ENCODE data around the gene DENND1A. TPM values are rescaled to one million over a fixed set of nuclear protein-coding genes. Genes with fewer than 3 reads are reported as not detected.

The DENND1A gene
- polyA plus RNA-seq, 1 experiment = 16.2 TPM

- TF ChIP-seq CTCF (IDR thresholded peaks at IDR 0.05; ENCODE audit: low read depth, low read length) = no peak
- Histone ChIP-seq H3K9me3 (ENCODE audit: control insufficient read depth, insufficient read depth, low read length) (no peaks in the 10 kb centered on the region), H3K4me3 (ENCODE audit: low read depth, low read length) (no peak overlapping the region), H3K27ac (ENCODE audit: low read depth, low read length) (no peak overlapping the region), H3K27me3 (ENCODE audit: control insufficient read depth, insufficient read depth, low read length) (no peaks in the 10 kb centered on the region)
- POLR2A ChIA-PET = no interaction called here
- CTCF ChIA-PET = no interaction called here
- DNase-seq (ENCODE audit: low read depth, low spot score) = no peak
These were observed 58.1 kb downstream of the DENND1A start for GRCh38 chr9:123871781-123872180.

GRCh38 chr9:123868002-123868401 is 61.9 kb downstream of the DENND1A start:
- no peak for DNase-seq (ENCODE audit: low read depth, low spot score)
- no peak overlapping the region for H3K27ac ChIP-seq (ENCODE audit: low read depth, low read length)
- H3K27me3 ChIP-seq (ENCODE audit: control insufficient read depth, insufficient read depth, low read length) = no peaks in the 10 kb centered on the region
- no peak for TF ChIP-seq CTCF (IDR thresholded peaks at IDR 0.05; ENCODE audit: low read depth, low read length)
- H3K4me3 ChIP-seq (ENCODE audit: low read depth, low read length) = no peak overlapping the region
- no peaks in the 10 kb centered on the region for H3K9me3 ChIP-seq (ENCODE audit: control insufficient read depth, insufficient read depth, low read length)
- CTCF ChIA-PET = no interaction called here
- POLR2A ChIA-PET = no interaction called here

GRCh38 chr9:123867034-123867433 is 62.9 kb downstream of the DENND1A start:
- H3K27me3 ChIP-seq (ENCODE audit: control insufficient read depth, insufficient read depth, low read length) = no peaks in the 10 kb centered on the region
- H3K9me3 ChIP-seq (ENCODE audit: control insufficient read depth, insufficient read depth, low read length) = no peaks in the 10 kb centered on the region
- no peak overlapping the region for H3K4me3 ChIP-seq (ENCODE audit: low read depth, low read length)
- POLR2A ChIA-PET = interaction anchor here (0.6 kb wide), 1 partner anchor 63 kb away, joined by 3 read pairs; no protein-coding TSS in a partner anchor
- CTCF ChIA-PET = no interaction called here
- TF ChIP-seq CTCF (IDR thresholded peaks at IDR 0.05; ENCODE audit: low read depth, low read length) = no peak
- H3K27ac ChIP-seq (ENCODE audit: low read depth, low read length) = no peak overlapping the region
- no peak for DNase-seq (ENCODE audit: low read depth, low spot score)

GRCh38 chr9:123866497-123866896 is 63.4 kb downstream of the DENND1A start:
- ChIA-PET POLR2A (no interaction called here), CTCF (no interaction called here)
- no peak overlapping the region for H3K27ac ChIP-seq (ENCODE audit: low read depth, low read length)
- no peaks in the 10 kb centered on the region for H3K27me3 ChIP-seq (ENCODE audit: control insufficient read depth, insufficient read depth, low read length)
- no peaks in the 10 kb centered on the region for H3K9me3 ChIP-seq (ENCODE audit: control insufficient read depth, insufficient read depth, low read length)
- no peak for DNase-seq (ENCODE audit: low read depth, low spot score)
- no peak for TF ChIP-seq CTCF (IDR thresholded peaks at IDR 0.05; ENCODE audit: low read depth, low read length)
- H3K4me3 ChIP-seq (ENCODE audit: low read depth, low read length) = no peak overlapping the region

- no peak overlapping the region for H3K27ac ChIP-seq (ENCODE audit: low read depth, low read length)
- DNase-seq (ENCODE audit: low read depth, low spot score) = no peak
- no peaks in the 10 kb centered on the region for H3K27me3 ChIP-seq (ENCODE audit: control insufficient read depth, insufficient read depth, low read length)
- ChIA-PET CTCF (no interaction called here), POLR2A (no interaction called here)
- no peak for TF ChIP-seq CTCF (IDR thresholded peaks at IDR 0.05; ENCODE audit: low read depth, low read length)
- no peaks in the 10 kb centered on the region for H3K9me3 ChIP-seq (ENCODE audit: control insufficient read depth, insufficient read depth, low read length)
- H3K4me3 ChIP-seq (ENCODE audit: low read depth, low read length) = no peak overlapping the region
These were observed 64.5 kb downstream of the DENND1A start for GRCh38 chr9:123865226-123866000.
